HG02759 (cell line): ENCODE measurements around the gene FRAS1.
"Not testable (repeated sequence)": the region's sequence is repeated elsewhere in the genome, so short reads cannot be mapped to it uniquely, and the experiment has no call there.

ENCODE experiments used
- ATAC-seq: cut with Tn5 transposase; IDR thresholded peaks from one replicate; pipeline ENCODE4 v1.9.1; 2021; ENCODE audit warnings: mild to moderate bottlenecking, moderate library complexity; ENCODE audit not compliant: unreplicated experiment

Gene FRAS1

GRCh38 chr4:78483811-78484210 lies 426.7 kb downstream of the FRAS1 start:
- no peak for ATAC-seq

DNA sequence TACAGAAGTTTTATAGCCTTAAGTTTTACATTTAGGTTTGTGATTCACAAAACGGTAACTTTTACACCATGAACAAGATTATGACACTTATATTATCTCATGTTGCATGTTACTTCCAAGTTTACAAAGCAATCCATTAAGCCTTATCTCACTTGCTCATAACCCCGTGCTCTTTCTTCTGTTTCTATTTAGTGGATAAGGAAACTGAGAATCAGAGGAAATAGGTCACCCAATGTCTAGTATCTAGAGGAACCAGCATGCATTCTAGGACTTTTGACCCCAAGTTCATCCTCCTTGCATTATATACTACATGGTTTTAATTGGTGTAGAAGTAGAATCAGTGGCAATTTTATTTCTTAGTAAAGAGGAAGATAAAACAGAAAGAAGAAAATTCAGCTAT lies 427.5 kb downstream of the FRAS1 start:
- ATAC-seq = no peak

DNA sequence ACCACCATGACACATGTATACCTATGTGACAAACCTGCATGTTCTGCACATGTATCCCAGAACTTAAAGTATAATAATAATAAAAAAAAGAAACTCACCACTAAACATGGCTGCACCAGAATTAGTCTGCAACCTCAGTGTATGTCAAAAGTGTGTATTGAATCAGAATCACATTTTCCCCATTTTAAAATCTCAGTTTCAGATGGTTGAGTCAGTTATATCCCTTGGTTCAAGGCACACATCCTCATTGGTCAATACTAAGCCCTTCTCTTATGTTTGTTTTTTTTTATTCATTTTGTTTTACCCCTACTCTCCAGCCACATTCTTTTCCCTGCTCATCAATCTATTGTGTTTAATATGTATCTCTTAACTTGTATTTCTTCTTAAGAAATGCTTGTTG lies 436.6 kb downstream of the FRAS1 start:
- no peak for ATAC-seq

DNA sequence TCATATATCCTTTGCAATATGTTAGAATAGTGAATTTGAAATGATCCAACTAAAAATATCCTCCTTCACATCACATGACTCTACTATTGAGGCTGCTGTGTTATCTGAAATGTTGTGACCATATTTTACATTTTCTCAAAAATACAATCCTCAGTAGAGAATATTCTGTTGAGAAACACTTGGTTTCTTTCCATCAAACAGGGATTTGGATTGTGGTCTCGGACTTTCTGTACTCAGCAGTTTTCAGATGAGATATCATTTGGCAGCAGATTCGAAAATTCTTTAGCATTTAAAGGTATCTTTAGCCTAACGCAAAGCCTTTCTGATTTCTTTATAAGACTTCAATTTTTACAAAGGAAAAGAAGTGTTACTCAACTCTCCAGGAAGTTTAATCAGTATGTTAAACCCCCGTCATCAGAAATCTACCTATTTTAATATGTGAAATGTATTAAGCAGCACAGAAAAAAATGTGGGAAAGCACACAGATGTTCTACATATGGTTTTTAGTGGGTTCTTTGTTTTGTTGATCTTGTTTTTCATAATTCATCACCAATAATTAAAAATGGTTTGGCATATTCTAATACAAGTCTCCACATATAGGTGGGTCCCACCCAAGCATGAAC lies 439.0 kb downstream of the FRAS1 start:
- ATAC-seq = no peak

DNA sequence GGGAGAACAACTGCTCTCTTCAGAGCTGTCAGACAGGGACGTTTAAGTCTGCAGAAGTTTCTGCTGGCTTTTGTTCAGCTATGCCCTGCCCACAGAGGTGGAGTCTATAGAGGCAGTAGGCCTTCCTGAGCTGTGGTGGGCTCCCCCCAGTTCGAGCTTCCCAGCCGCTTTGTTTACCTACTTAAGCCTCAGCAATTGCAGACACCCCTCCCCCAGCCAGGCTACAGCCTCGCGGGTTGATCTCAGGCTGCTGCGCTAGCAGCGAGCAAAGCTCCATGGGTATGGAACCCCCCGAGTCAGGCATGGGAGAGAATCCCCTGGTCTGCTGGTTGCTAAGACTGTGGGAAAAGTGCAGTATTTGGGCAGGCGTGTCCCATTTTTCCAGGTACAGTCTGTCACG lies 449.1 kb downstream of the FRAS1 start:
- ATAC-seq = not testable (repeated sequence)

DNA sequence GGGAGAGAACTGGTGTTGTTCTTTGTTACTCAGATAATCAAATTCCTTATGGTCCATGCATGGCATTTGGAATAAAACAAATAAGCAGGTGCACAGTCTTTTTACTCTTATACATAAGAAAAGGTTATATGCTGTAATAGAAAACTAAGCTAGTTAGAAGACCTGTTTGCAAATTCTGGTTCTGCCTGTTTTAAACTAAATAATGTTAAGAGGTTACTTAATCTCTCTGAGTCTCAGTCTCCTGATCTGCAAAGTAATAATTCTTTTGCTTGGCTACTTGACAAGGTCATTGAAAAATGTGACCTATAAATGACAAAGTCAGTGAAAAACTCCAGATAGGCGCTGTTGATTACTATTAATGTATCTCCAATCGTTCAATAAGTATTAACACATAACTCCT lies 451.9 kb downstream of the FRAS1 start:
- no peak for ATAC-seq

DNA sequence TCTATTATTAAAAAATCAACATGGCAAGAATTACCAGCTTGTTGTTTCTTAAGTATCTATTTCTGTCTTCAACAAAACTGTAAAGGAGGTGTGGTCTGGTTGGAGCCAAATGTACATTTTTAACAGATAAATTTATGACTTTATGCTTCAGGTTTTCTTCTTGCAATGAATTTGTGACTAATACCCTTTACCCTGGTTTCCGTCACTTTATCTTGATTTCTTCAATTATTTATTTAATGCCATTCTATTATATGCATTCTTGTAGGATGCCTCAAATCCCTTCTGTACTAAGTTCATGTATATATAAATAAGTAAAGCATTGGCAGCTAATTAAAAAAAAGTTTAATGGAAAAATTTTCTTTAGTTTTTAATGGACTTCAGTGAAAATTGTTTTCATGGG lies 453.0 kb downstream of the FRAS1 start:
- no peak for ATAC-seq

- no peak for ATAC-seq
Measured at GRCh38 chr4:78510681-78511080, 453.6 kb downstream of the FRAS1 start.

GRCh38 chr4:78512357-78512920 lies 455.3 kb downstream of the FRAS1 start:
- ATAC-seq = no peak

DNA sequence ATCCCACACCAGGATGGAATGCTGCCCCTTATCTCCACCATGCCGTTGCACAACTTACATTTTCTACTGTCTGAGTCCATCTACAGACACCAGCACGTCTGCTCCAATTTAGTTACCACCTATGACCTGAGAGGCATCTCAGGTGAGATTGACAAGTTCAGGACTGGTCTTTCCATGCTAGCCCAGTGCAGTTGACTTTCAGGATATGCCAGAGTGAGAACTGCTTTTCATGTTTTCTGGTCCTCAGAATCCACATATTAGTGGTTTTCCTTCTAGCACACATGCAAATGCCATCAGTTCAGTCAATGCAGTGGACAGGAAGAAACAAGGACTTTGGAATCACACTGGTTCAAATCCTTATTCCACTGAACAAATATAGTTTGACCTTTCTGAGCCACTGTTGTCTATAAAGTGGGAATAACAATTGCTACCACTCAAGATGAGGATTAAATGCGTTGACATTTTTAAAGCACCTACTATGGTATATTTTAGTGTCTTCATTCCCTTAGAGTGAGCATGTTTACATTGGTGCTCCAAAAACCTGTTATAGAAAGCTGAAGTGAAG lies 456.4 kb downstream of the FRAS1 start:
- ATAC-seq = no peak

GRCh38 chr4:78517050-78517652 lies 460.0 kb downstream of the FRAS1 start:
- ATAC-seq = no peak

DNA sequence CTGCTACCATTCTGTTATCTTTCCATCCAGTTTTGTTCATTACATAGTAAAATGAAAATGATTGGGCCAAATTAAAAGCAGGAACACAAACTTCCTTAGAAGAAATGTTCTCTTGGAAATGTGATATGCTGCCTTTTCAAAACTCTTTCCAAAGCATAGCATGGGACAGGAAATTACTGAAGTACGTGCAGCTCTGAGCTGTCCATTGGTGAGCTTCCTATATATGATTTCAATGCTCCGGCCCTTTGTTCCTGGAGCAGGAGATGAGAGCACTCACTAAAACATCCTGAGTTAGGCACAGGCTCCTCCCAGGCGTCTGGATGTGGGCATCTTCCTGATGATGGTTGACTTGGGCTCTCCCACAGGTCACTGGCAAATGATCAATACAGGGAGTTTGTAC lies 461.4 kb downstream of the FRAS1 start:
- ATAC-seq = no peak

GRCh38 chr4:78519962-78520361 lies 462.8 kb downstream of the FRAS1 start:
- no peak for ATAC-seq

DNA sequence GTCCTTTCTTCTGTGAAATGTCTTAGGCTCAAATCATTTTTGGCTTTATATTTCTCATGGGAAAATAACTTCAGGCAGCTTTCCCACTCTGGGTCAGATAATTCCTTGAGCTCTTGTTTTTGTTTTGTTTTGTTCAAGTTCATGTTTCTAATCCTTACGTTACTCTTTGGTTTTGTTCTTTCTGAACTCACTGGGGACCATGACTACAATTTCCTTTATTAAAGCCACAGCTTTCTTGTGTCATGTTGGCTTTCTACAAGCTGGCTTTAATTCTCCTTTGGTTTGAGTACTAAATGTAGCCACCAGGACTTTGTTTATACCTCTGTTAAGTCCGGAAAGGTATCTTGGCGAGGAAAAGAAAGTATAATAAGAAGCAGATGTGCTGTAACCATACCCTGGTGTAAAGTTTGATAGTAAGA lies 463.7 kb downstream of the FRAS1 start:
- ATAC-seq = no peak

GRCh38 chr4:78524009-78524408 lies 466.9 kb downstream of the FRAS1 start:
- no peak for ATAC-seq

DNA sequence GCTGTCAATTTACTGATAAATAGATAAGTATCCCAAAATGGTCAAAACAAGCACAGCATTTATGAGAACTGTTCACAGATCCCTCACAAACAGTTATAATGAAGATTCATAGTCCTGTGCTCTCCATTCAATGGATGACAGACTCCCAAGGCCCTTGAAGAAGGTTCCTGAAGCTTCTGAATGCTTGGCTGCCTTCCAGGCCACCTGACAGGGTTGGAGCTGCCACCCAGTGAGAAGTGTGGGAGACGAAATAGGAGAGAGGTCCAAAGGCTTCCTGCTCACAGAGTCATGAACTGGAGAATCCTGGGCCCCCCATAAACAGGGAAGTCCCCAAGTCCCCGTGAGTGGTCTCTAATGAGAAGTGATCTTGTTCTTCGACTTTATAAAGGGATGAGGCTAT lies 468.4 kb downstream of the FRAS1 start:
- ATAC-seq = no peak

- no peak for ATAC-seq
Measured at GRCh38 chr4:78527103-78527502, 470.0 kb downstream of the FRAS1 start.

GRCh38 chr4:78527555-78527954 lies 470.4 kb downstream of the FRAS1 start:
- ATAC-seq = no peak

GRCh38 chr4:78528327-78528726 lies 471.2 kb downstream of the FRAS1 start:
- ATAC-seq = no peak

DNA sequence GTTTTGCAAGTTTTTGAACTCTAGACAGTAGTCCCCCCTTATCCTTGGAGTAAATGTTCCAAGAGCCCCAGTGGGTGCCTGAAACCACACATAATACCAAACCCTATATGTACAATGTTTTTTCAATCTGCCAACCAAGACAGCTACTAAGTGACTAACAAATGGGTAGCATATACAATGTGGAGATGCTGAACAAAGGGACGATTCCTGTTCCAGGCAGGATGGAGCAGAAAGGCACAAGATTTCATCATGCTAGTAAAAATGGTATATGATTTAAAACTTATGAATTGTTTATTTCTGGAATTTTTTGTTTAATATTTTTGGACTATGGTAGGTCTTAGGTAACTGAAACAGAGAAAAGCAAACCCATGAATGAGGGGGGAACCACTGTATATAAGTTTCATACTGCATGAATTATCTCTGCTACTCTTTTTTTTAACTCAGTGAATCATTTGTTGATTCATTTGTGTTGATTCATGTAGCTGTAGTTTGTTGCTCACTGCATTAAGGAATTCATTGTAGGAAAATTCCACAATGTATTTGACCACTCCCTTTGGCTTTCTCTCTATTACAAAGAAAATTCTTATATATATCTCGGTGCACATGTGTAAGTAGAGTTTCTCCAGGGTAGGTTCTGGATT lies 472.6 kb downstream of the FRAS1 start:
- ATAC-seq = no peak

DNA sequence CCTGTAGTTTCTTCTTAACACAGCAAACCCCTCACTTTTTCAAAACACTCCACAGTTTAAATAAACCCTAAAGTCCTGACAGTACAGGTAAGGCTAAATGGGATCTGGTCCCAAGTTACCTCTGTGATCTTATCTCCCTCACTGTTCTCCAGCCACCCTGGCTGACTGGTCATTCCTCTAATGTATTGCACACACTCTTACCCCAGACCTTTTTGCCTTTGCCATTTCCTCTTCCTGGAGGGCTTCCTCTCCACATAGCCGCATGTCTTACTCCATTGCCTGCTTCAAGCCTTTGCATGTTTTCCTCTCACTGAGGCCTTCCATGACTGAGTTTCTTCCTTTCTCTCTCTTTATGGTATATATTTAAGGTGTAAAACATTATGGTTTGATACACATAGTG lies 474.9 kb downstream of the FRAS1 start:
- ATAC-seq = no peak

DNA sequence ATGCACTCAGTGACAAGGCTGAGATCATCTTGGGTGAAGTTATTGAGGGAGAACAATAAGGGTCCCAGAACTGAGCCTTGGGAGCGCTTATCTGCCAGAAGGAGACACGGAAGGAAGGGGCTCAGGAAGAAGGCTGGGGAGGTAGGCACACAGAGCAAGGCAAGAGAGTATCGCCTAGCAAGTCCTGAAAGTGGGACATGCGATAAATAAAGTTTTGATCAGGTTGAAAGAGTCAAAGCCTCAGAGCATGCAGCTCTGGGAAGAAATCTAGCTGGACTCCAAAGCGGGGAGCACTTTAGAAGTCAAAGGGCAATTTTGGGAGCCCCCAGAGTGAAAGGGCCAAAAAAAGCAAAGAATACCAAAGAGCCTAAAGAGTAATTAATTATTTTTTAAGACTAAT lies 476.7 kb downstream of the FRAS1 start:
- no peak for ATAC-seq
